GM12801 (cell line): Measurements from ENCODE around the gene NELFCD.

Experiments
- TF ChIP-seq, protein P1 (sequence below): IDR thresholded peaks from one replicate; pipeline ENCODE4 v1.5.1; 2011; ENCODE audit warnings: control low read depth; ENCODE audit not compliant: insufficient read length; ENCODE audit errors: extremely low read depth

Gene NELFCD

DNA sequence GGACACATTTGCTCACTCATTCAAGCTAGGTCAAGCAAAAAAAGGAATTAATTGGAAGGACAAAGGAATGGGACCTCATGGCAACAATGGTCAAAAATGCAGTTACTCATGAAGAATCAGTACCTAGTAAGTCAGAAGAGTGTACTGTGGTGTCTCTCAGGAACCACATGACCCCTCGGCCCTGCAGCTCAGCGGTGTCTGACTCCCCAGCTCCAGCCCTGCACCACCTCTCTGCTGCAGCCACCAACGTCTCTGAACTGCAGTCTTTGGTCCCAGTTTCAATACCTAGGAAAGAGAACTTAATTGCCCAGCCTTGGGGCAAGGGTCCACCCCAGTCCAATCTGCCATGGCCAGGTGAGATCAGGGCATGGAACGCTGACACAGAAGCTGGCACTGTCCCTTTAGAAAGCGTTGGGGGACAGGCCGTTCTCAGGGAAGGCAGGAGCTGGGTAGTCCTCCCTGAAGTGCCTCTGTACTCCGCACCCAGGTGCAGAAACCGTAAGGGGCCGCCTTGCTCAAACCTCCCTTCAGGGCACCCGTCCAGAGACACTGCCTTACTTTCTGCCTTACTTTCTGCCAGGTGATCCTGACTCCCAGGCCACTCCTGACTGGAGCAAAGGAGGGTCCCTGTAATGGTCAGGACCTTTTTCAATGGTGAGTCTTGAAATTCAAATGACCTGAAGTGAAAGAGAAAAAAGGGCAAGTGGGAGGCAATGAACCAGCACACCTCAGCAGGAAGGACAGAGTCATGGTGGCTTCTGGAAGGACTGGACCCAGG lies 13.2 kb upstream of the NELFCD start:
- TF ChIP-seq, protein P1, sequence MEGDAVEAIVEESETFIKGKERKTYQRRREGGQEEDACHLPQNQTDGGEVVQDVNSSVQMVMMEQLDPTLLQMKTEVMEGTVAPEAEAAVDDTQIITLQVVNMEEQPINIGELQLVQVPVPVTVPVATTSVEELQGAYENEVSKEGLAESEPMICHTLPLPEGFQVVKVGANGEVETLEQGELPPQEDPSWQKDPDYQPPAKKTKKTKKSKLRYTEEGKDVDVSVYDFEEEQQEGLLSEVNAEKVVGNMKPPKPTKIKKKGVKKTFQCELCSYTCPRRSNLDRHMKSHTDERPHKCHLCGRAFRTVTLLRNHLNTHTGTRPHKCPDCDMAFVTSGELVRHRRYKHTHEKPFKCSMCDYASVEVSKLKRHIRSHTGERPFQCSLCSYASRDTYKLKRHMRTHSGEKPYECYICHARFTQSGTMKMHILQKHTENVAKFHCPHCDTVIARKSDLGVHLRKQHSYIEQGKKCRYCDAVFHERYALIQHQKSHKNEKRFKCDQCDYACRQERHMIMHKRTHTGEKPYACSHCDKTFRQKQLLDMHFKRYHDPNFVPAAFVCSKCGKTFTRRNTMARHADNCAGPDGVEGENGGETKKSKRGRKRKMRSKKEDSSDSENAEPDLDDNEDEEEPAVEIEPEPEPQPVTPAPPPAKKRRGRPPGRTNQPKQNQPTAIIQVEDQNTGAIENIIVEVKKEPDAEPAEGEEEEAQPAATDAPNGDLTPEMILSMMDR = no peak

DNA sequence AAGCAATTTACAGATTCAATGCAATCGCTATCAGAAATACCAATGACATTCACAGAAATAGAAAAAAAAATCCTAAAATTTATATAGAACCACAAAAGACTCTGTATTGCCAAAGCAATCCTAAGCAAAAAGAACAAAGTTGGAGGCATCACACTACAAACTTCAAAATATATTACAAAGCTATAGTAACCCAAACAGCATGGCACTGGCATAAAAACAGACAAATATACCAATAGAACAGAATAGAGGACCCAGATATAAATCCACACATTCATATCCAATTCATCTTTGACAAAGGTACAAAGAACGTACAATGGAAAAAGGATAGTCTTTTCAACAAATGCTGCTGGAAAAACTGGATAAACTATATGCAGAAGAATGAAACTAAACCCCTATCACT lies 11.6 kb upstream of the NELFCD start:
- TF ChIP-seq, protein P1 = no peak

DNA sequence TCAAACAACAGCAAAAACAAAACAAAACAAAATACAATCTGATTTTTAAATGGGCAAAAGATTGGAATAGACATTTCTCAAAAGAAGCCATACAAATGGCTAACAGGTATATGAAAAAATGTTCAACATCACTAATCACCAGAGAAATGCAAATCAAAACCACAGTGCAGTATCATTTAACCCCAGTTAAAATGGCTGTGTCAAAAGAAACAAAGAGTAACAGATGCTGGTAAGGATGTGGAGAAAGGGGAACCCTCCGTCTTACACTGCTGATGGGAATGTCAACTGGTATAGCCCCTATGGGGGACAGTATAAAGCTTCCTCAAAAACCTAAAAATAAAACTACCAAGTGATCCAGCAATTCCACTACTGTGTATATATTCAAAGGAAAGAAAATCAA lies 10.9 kb upstream of the NELFCD start:
- TF ChIP-seq, protein P1 = no peak

DNA sequence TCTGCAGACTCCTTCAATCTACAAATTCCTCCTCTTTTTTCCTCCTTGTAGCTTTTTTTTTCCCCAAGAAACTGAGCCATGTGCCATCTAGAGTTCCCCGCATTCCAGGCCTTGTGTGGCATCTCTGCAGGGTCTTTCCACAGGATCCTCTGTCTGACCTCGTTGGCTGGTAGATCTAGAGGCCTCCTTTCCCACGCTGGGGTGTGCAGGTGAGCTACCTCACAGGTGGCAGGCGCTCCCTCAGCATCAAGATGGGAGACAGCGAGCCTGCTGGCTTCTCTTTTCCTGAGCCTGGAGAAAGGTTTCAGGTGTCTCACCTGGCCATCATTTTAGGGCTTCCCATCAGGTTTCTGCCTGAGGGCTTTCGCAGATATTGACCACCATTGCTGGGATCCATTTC lies 9.6 kb upstream of the NELFCD start:
- TF ChIP-seq, protein P1 = no peak

DNA sequence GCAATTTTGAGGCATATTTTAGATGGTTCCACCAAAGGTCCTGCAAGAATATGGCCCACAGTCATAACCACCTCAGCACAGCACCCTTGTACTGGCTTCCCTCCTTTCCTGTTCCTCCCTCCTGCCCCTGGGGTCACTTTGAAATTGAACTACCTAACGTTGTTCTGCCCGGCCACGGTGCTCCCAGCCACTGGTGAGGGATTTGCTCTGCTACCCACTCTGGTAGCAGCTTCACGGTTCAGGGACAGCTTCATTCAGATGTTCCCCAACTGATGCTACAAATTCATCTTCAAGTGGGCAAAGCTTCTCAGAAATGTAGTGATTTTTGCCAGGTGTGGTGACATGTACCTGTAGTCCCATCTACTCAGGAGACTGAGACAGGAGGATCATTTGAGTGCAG lies 7.9 kb upstream of the NELFCD start:
- TF ChIP-seq, protein P1 = no peak

DNA sequence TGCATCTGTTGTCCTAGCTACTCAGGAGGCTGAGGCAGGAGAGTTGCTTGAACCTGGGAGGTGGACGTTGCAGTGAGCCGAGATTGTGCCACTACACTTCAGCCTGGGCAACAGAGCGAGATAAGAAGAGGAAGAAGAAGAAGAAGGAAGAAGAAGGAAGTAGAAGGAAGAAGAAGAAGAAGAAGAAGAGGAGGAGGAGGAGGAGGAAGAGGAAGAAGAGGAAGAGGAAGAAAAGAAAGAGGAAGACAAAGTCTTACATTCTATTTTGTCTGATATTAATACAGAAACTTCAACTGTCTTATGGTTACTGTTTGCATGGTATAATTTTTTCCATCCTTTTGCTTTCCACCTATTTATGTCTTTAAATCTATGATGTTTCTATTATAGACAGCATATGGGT lies 7.2 kb upstream of the NELFCD start:
- TF ChIP-seq, protein P1 = no peak

DNA sequence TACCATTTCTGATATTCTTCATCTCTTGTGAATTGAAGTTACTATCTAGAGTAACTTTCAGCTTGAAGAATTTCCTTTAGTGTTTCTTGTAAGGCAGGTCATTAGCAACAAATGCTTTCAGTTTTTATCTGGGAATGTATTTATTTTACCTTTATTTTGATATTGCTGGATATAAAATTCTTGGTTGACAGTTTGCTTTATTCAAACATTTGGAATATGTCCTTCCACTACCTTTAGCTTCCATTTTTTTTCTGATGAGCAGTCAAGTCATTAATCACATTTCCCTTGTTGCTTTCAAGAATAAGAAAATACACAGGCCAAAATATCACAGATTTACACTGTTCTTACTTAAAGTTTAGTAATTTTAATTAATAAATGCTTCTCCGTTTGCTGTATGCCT lies 5.7 kb upstream of the NELFCD start:
- TF ChIP-seq, protein P1 = no peak
